H7 (cell line): Measurements from ENCODE around the gene ALDH16A1. TPM values are rescaled to one million over a fixed set of nuclear protein-coding genes. Genes with fewer than 3 reads are reported as not detected.

Experiments used
- DNase-seq: peaks from one replicate; pipeline ENCODE4 v3.0.0; 2012
- H3K27me3 ChIP-seq: 2 replicates; pipeline ENCODE4 v1.6.0; 2011; ENCODE audit warnings: mild to moderate bottlenecking, low read length; ENCODE audit not compliant: control insufficient read depth, insufficient read depth
- H3K36me3 ChIP-seq: replicated peaks from 2 replicates; pipeline ENCODE4 v1.5.1; 2011; ENCODE audit warnings: low read length; ENCODE audit not compliant: control insufficient read depth, insufficient read depth
- H3K4me3 ChIP-seq: 2 replicates; pipeline ENCODE4 v1.5.1; 2011; ENCODE audit warnings: low read depth, mild to moderate bottlenecking, control low read depth, low read length, moderate library complexity; ENCODE audit not compliant: insufficient read depth
- total RNA-seq: library from RNA; depleted of rRNA; stranded (reverse); fragments of >200 nt; shearing (Covaris generic); gene quantifications from 2 replicates; pipeline ENCODE4 v1.2.3, GENCODE V29; 2014

The ALDH16A1 gene
- total RNA-seq, 1 experiment from 2014 or later: 62.2 TPM

GRCh38 chr19:49473868-49474541 lies 21.0 kb downstream of the ALDH16A1 start, which contains the start of gene FLT3LG:
TSS of gene FLT3LG (plus strand) at chr19:49474215. CDS start at chr19:49474640, 425 bp downstream.
- Histone ChIP-seq H3K27me3 (peaks cover 11% of the 10 kb centered on the region), H3K36me3 (peaks cover 3% of the 10 kb centered on the region), H3K4me3 (peak within 1 kb of the TSS; percentile 34)
- DNase-seq: peak; percentile 97

- H3K36me3 ChIP-seq: peaks cover 3% of the 10 kb centered on the region
- peak overlapping the region; percentile 34 for H3K4me3 ChIP-seq
- H3K27me3 ChIP-seq: peaks cover 11% of the 10 kb centered on the region
- DNase-seq: no peak
Observed at GRCh38 chr19:49474542-49474924, 21.5 kb downstream of the ALDH16A1 start.

GRCh38 chr19:49475191-49475917 lies 22.3 kb downstream of the ALDH16A1 start:
- H3K27me3 ChIP-seq: peaks cover 11% of the 10 kb centered on the region
- H3K4me3 ChIP-seq: no peak overlapping the region
- no peaks in the 10 kb centered on the region for H3K36me3 ChIP-seq
- DNase-seq: peak; percentile 41

- Histone ChIP-seq H3K4me3 (peak overlapping the region; percentile 22), H3K27me3 (peaks cover 11% of the 10 kb centered on the region), H3K36me3 (no peaks in the 10 kb centered on the region)
- DNase-seq: peak; percentile 95
Observed at GRCh38 chr19:49475995-49476880, 23.2 kb downstream of the ALDH16A1 start.

GRCh38 chr19:49479975-49480628 lies 27.1 kb downstream of the ALDH16A1 start:
- Histone ChIP-seq H3K4me3 (no peak overlapping the region), H3K27me3 (peaks cover 4% of the 10 kb centered on the region), H3K36me3 (no peaks in the 10 kb centered on the region)
- peak; percentile 36 for DNase-seq

- Histone ChIP-seq H3K27me3 (no peaks in the 10 kb centered on the region), H3K36me3 (no peaks in the 10 kb centered on the region), H3K4me3 (no peak overlapping the region)
- peak; percentile 31 for DNase-seq
Observed at GRCh38 chr19:49481020-49481683, 28.1 kb downstream of the ALDH16A1 start.

DNA sequence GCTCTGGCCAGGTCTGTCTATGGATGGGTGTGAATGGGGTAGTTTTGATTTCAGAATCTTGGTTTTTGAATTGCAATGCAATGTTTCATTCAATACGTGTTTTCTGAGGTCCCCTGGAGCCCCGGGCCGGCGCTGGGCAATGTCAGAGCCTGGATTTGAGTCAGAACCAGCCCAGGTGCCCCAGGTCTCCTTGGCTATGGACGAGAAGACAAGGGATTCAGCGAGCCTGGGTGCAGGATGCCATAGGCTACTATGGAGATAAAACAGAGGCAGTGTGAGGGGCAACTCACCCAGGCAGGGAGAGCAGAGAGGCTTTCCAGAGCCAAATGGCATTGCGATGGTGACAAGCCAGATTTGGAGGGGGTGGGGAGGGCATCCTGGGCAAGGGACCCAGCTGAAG lies 33.2 kb downstream of the ALDH16A1 start:
- Histone ChIP-seq H3K4me3 (no peak overlapping the region), H3K36me3 (peaks cover 27% of the 10 kb centered on the region), H3K27me3 (no peaks in the 10 kb centered on the region)
- DNase-seq: no peak

- no peak for DNase-seq
- peak overlapping the region; percentile 21 for H3K4me3 ChIP-seq
- no peaks in the 10 kb centered on the region for H3K27me3 ChIP-seq
- peaks cover 32% of the 10 kb centered on the region for H3K36me3 ChIP-seq
Observed at GRCh38 chr19:49486710-49487276, 33.8 kb downstream of the ALDH16A1 start.

GRCh38 chr19:49487277-49488045 lies 34.4 kb downstream of the ALDH16A1 start, which contains the start of gene RPL13A:
TSS of gene RPL13A (plus strand) at chr19:49487608. CDS start at chr19:49487630, 22 bp downstream.
- Histone ChIP-seq H3K36me3 (peaks cover 35% of the 10 kb centered on the region), H3K27me3 (no peaks in the 10 kb centered on the region), H3K4me3 (peak within 1 kb of the TSS; percentile 82)
- peak; percentile 99 for DNase-seq

- Histone ChIP-seq H3K27me3 (no peaks in the 10 kb centered on the region), H3K4me3 (peak overlapping the region; percentile 82), H3K36me3 (peaks cover 38% of the 10 kb centered on the region)
- peak; percentile 40 for DNase-seq
Observed at GRCh38 chr19:49488046-49488862, 35.2 kb downstream of the ALDH16A1 start.

DNA sequence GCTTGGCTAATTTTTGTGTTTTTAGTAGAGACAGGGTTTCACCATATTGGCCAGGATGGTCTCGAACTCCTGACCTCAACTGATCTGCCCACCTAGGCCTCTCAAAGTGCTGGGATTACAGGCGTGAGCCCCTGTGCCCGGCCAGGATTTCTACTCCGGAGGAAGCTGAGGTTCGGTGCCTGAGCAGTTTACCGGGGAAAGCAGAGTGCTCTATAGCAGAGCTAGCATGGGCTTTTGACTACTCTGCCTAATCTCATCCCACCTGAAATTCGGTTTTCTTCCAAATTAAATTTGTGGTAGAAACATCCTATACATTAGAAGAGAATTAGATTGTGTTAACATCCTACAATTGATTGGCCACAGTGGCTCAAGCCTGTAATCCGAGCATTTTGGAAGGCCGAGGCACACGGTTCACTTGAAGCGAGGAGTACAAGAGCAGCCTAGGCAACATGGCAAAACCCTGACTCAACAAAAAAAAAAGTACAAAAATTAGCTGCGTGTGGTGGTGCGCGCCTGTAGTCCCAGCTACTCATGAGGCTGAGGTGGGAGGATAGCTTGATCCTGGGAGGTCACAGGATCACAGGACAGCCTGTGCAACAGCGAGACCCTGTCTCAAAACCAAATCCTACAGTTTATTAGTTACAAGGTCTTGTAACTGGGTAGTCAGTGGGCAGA lies 36.0 kb downstream of the ALDH16A1 start:
- no peaks in the 10 kb centered on the region for H3K27me3 ChIP-seq
- H3K36me3 ChIP-seq: peaks cover 38% of the 10 kb centered on the region
- H3K4me3 ChIP-seq: peak overlapping the region; percentile 82
- no peak for DNase-seq
